Vagina (tissue), 2 donors: ENCODE data around the gene MAML2. TPM values are rescaled to one million over a fixed set of nuclear protein-coding genes. Genes with fewer than 3 reads are reported as not detected.
A peak's percentile ranks its signal among the peaks of the same experiment; 100 is the strongest.

Experiments used
- DNase-seq, 2 donors: peaks; one replicate each; pipeline ENCODE4 v3.0.0-alpha.2; 2017; ENCODE audit errors: extremely low spot score in 2 of 2
- H3K27ac ChIP-seq: fragments of 200-600 bp; sonication (generic); one replicate; pipeline ENCODE4 v1.5.1; 2019
- H3K27me3 ChIP-seq: fragments of 200-600 bp; sonication (generic); one replicate; pipeline ENCODE4 v1.5.1; 2019
- H3K36me3 ChIP-seq, 2 donors: fragments of 200-600 bp; sonication (generic); one replicate each; pipeline ENCODE4 v1.5.1; 2017 to 2019
- H3K4me1 ChIP-seq: fragments of 200-600 bp; sonication (generic); one replicate; pipeline ENCODE4 v1.5.1; 2019
- H3K4me3 ChIP-seq, 2 donors: fragments of 200-600 bp; sonication (generic); 1 replicate in 1 of 2; 2 replicates in 1 of 2; pipeline ENCODE4 v1.5.1; 2016 to 2019
- H3K9me3 ChIP-seq: fragments of 200-600 bp; sonication (generic); one replicate; pipeline ENCODE4 v1.5.1; 2019
- CTCF ChIP-seq, 3 experiments: fragments of 450-650 bp in 2 of 3; fragments of 200-600 bp in 1 of 3; sonication (generic) in 1 of 3; IDR thresholded peaks; one replicate each; pipeline ENCODE4 v1.5.1; 2017 to 2019; ENCODE audit warnings: antibody characterized with exemption in 3 of 3, mild to moderate bottlenecking in 2 of 3, moderate library complexity in 2 of 3
- POLR2A ChIP-seq, 2 donors: fragments of 450-650 bp; IDR thresholded peaks; one replicate each; pipeline ENCODE4 v1.6.1; 2017; ENCODE audit warnings: antibody characterized with exemption in 2 of 2, mild to moderate bottlenecking in 2 of 2, moderate library complexity in 2 of 2
- POLR2AphosphoS5 ChIP-seq, 2 donors: sonication (generic); formaldehyde crosslinking; IDR thresholded peaks; one replicate each; pipeline ENCODE4 v1.9.0; 2017; ENCODE audit warnings: antibody characterized with exemption in 2 of 2, mild to moderate bottlenecking in 2 of 2, low read depth in 1 of 2; ENCODE audit not compliant: insufficient read depth in 1 of 2
- intact Hi-C: fragments of 100-400 bp; cut with DNase I; formaldehyde crosslinking; loops from one replicate; pipeline ENCODE4 v1.15.1; 2023
- total RNA-seq: library from RNA; depleted of rRNA; stranded (reverse); fragments of >200 nt; gene quantifications from one replicate; pipeline ENCODE4 v1.2.3, GENCODE V29; 2016

The MAML2 gene
- total RNA-seq, 1 donor from 2014 or later: 36.3 TPM

GRCh38 chr11:96340555-96340885 is 2.5 kb downstream of the MAML2 start:
- TF ChIP-seq POLR2A (IDR thresholded peaks at IDR 0.05): no peak
- no peak for TF ChIP-seq POLR2AphosphoS5 (IDR thresholded peaks at IDR 0.05; ENCODE audit: insufficient read depth in 1 of 2, low read depth in 1 of 2)
- Histone ChIP-seq H3K9me3 (no peaks in the 10 kb centered on the region), H3K36me3 (no peaks in the 10 kb centered on the region), H3K4me3 (peak overlapping the region; percentile 68 to 73), H3K4me1 (peaks cover 63% of the 10 kb centered on the region), H3K27ac (peak overlapping the region; percentile 84), H3K27me3 (no peaks in the 10 kb centered on the region)
- intact Hi-C loops: loop anchor here (5.0 to 10.0 kb wide), 2 partner anchors 283 to 486 kb away; no protein-coding TSS in a partner anchor
- DNase-seq: no peak

- no peaks in the 10 kb centered on the region for H3K36me3 ChIP-seq
- TF ChIP-seq POLR2A (IDR thresholded peaks at IDR 0.05) (no peak), CTCF (IDR thresholded peaks at IDR 0.05) (no peak), POLR2AphosphoS5 (IDR thresholded peaks at IDR 0.05; ENCODE audit: insufficient read depth in 1 of 2, low read depth in 1 of 2) (no peak)
- no peaks in the 10 kb centered on the region for H3K27me3 ChIP-seq
- intact Hi-C loops: loop anchor here (5.0 to 10.0 kb wide), 2 partner anchors 283 to 485 kb away; no protein-coding TSS in a partner anchor
- no peak for DNase-seq
- peak overlapping the region; percentile 84 for H3K27ac ChIP-seq
- H3K4me3 ChIP-seq: peak overlapping the region; percentile 68 to 73
- no peaks in the 10 kb centered on the region for H3K9me3 ChIP-seq
- peaks cover 66% of the 10 kb centered on the region for H3K4me1 ChIP-seq
These were observed 3.1 kb downstream of the MAML2 start for GRCh38 chr11:96339706-96340554.

- no peaks in the 10 kb centered on the region for H3K36me3 ChIP-seq
- peaks cover 66% of the 10 kb centered on the region for H3K4me1 ChIP-seq
- no peaks in the 10 kb centered on the region for H3K27me3 ChIP-seq
- no peaks in the 10 kb centered on the region for H3K9me3 ChIP-seq
- H3K27ac ChIP-seq: peak overlapping the region; percentile 84
- no peak for DNase-seq
- H3K4me3 ChIP-seq: peak overlapping the region; percentile 68 to 73
- TF ChIP-seq CTCF (IDR thresholded peaks at IDR 0.05) (no peak), POLR2AphosphoS5 (IDR thresholded peaks at IDR 0.05; ENCODE audit: insufficient read depth in 1 of 2, low read depth in 1 of 2) (peak; percentile 20 to 27), POLR2A (IDR thresholded peaks at IDR 0.05) (no peak)
- intact Hi-C loops: no loop called here
These were observed 3.9 kb downstream of the MAML2 start for GRCh38 chr11:96338910-96339705.

GRCh38 chr11:96337541-96338431 is 5.2 kb downstream of the MAML2 start:
- H3K4me1 ChIP-seq: peaks cover 79% of the 10 kb centered on the region

More at GRCh38 chr11:96337541-96338431, 5.2 kb downstream of the MAML2 start:
- DNase-seq: no peak
- no peaks in the 10 kb centered on the region for H3K9me3 ChIP-seq
- H3K27me3 ChIP-seq: no peaks in the 10 kb centered on the region
- TF ChIP-seq POLR2A (IDR thresholded peaks at IDR 0.05) (no peak), CTCF (IDR thresholded peaks at IDR 0.05) (no peak), POLR2AphosphoS5 (IDR thresholded peaks at IDR 0.05; ENCODE audit: insufficient read depth in 1 of 2, low read depth in 1 of 2) (no peak)
- intact Hi-C loops: no loop called here
- peak overlapping the region; percentile 17 to 68 for H3K4me3 ChIP-seq
- H3K27ac ChIP-seq: peak overlapping the region; percentile 84
- no peaks in the 10 kb centered on the region for H3K36me3 ChIP-seq
